K562 (cell line): ENCODE results near the gene AUNIP. TPM values are rescaled to one million over a fixed set of nuclear protein-coding genes. Genes with fewer than 3 reads are reported as not detected.

ENCODE experiments used
- ATAC-seq: fragments of 200-7000 bp; cut with Tn5 transposase; 3 replicates; pipeline ENCODE4 v1.9.1; 2020; ENCODE audit warnings: moderate library complexity
- BruUV-seq: library from RNA; stranded (reverse); fragments of 400-500 nt; replicated peaks from 2 replicates; lab custom pipeline; 2021; lab: Mats Ljungman, UMichigan
- CTCF ChIA-PET: fragments of 300-600 bp; formaldehyde crosslinking; extraction: SDS; loops from one replicate; lab custom pipeline; 2021; ENCODE audit warnings: low intra/inter-chr PET ratio; lab: Yijun Ruan, JAX
- POLR2A ChIA-PET: fragments of 300-600, 350-650 bp; sonication (Branson Sonifier 250); formaldehyde crosslinking; extraction: SDS; loops from one replicate; lab custom pipeline; 2021; ENCODE audit warnings: antibody characterized with exemption, inconsistent platforms; lab: Yijun Ruan, JAX
- DNase-seq, 4 experiments: peaks; one replicate each; pipeline versions ENCODE4 v3.0.0 to v3.0.0-alpha.2; 2011 to 2018; ENCODE audit warnings: low spot score in 3 of 4, mixed read lengths in 3 of 4; ENCODE audit errors: extremely low read depth in 1 of 4
- FAIRE-seq: peaks from 2 replicates; lab custom pipeline; 2011; peaks lifted over from hg19 to GRCh38; lab: Jason Lieb, UNC
- H2AFZ ChIP-seq: 2 replicates; pipeline ENCODE4 v1.6.0; 2011; ENCODE audit warnings: low read depth, low read length, control low read depth, inconsistent platforms
- H3K27ac ChIP-seq: fragments of 200-600 bp; 3 replicates; pipeline ENCODE4 v1.8.0; 2011; ENCODE audit warnings: low read depth, mild to moderate bottlenecking, control low read depth, inconsistent platforms, low read length, moderate library complexity, mixed read lengths; ENCODE audit errors: extremely low read depth
- H3K27me3 ChIP-seq, 2 experiments: fragments of 300-600 bp in 1 of 2; 2 replicates in 1 of 2; 3 replicates in 1 of 2; pipeline versions ENCODE4 v1.6.0 to v1.8.0; 2011; ENCODE audit warnings: inconsistent platforms in 2 of 2, low read length in 2 of 2, mild to moderate bottlenecking in 1 of 2, mixed read lengths in 1 of 2, moderate library complexity in 1 of 2; ENCODE audit not compliant: control insufficient read depth in 2 of 2, insufficient read depth in 2 of 2
- H3K36me3 ChIP-seq: fragments of 300-600 bp; 3 replicates; pipeline ENCODE4 v1.8.0; 2011; ENCODE audit warnings: mild to moderate bottlenecking, low read length, inconsistent platforms; ENCODE audit not compliant: control insufficient read depth, insufficient read depth
- H3K4me1 ChIP-seq, 2 experiments: fragments of 200-600 bp in 1 of 2; replicated peaks in 1 of 2; 2 replicates in 1 of 2; 3 replicates in 1 of 2; pipeline versions ENCODE4 v1.5.1 to v1.8.0; 2011; ENCODE audit warnings: inconsistent platforms in 2 of 2, low read length in 2 of 2, mild to moderate bottlenecking in 1 of 2, mixed read lengths in 1 of 2, moderate library complexity in 1 of 2; ENCODE audit not compliant: control insufficient read depth in 2 of 2, insufficient read depth in 2 of 2
- H3K4me2 ChIP-seq: 2 replicates; pipeline ENCODE4 v1.6.1; 2011; ENCODE audit warnings: low read length, control low read depth, inconsistent platforms, mixed read lengths; ENCODE audit not compliant: insufficient read depth
- H3K4me3 ChIP-seq: fragments of 200-600 bp; sonication (generic), shearing (Covaris generic); 2 replicates; pipeline ENCODE4 v1.5.1; 2016; ENCODE audit warnings: control low read depth, inconsistent platforms
- H3K79me2 ChIP-seq: fragments of 200-600 bp; 3 replicates; pipeline ENCODE4 v1.8.0; 2011; ENCODE audit warnings: low read length, inconsistent platforms; ENCODE audit not compliant: control insufficient read depth, insufficient read depth
- H3K9ac ChIP-seq, 2 experiments: 2 replicates each; pipeline versions ENCODE4 v1.6.0 to v1.6.1; 2011; ENCODE audit warnings: low read depth in 2 of 2, low read length in 2 of 2, control low read depth in 1 of 2, inconsistent platforms in 1 of 2, mild to moderate bottlenecking in 1 of 2, mixed read lengths in 1 of 2; ENCODE audit not compliant: insufficient read depth in 1 of 2
- H3K9me1 ChIP-seq: one replicate; pipeline ENCODE4 v1.6.0; 2011; ENCODE audit warnings: inconsistent platforms, mild to moderate bottlenecking, low read length, moderate library complexity; ENCODE audit not compliant: control insufficient read depth, insufficient read depth
- H3K9me3 ChIP-seq: replicated peaks from 2 replicates; pipeline ENCODE4 v1.5.1; 2011; ENCODE audit warnings: low read depth, low read length, inconsistent platforms; ENCODE audit not compliant: control insufficient read depth, insufficient read depth
- H4K20me1 ChIP-seq: replicated peaks from 2 replicates; pipeline ENCODE4 v1.6.1; 2011; ENCODE audit warnings: low read length, inconsistent platforms, mixed read lengths; ENCODE audit not compliant: control insufficient read depth, insufficient read depth
- E2F6 ChIP-seq, 2 experiments: IDR thresholded peaks; 2 replicates each; pipeline ENCODE4 v1.6.1; 2011; ENCODE audit warnings: borderline replicate concordance in 1 of 2, control low read depth in 1 of 2, low read depth in 1 of 2, low read length in 1 of 2, mild to moderate bottlenecking in 1 of 2, mixed read lengths in 1 of 2, moderate library complexity in 1 of 2; ENCODE audit not compliant: insufficient read depth in 1 of 2, insufficient read length in 1 of 2, poor library complexity in 1 of 2, severe bottlenecking in 1 of 2; ENCODE audit errors: extremely low read depth in 1 of 2
- KLF10 ChIP-seq: fragments of 250-450 bp; sonication (Bioruptor Pico); IDR thresholded peaks from 2 replicates; pipeline ENCODE4 v1.6.1; 2021; ENCODE audit warnings: matching md5 sums
- MBD2 ChIP-seq: sonication (generic); IDR thresholded peaks from 2 replicates; pipeline ENCODE4 v1.6.1; 2016; ENCODE audit warnings: low read depth, borderline replicate concordance
- POLR2A ChIP-seq: fragments of 450-650 bp; conservative IDR thresholded peaks from 2 replicates; pipeline ENCODE4 v1.6.1; 2016
- POLR2G ChIP-seq: fragments of 200-400 bp; formaldehyde crosslinking; IDR thresholded peaks from 2 replicates; pipeline ENCODE4 v1.6.1; 2017; ENCODE audit warnings: low read depth, mild to moderate bottlenecking, antibody characterized with exemption, low read length, moderate library complexity
- PRDM10 ChIP-seq: fragments of 450-650 bp; IDR thresholded peaks from 2 replicates; pipeline ENCODE4 v1.6.1; 2018; ENCODE audit not compliant: partially characterized antibody
- THRAP3 ChIP-seq: fragments of 450-650 bp; IDR thresholded peaks from 2 replicates; pipeline ENCODE4 v1.6.1; 2016; ENCODE audit warnings: mild to moderate bottlenecking, inconsistent platforms, borderline replicate concordance
- YY1 ChIP-seq, 3 experiments: IDR thresholded peaks; 2 replicates each; pipeline ENCODE4 v1.6.1; 2011; ENCODE audit warnings: low read length in 2 of 3, mild to moderate bottlenecking in 2 of 3, moderate library complexity in 2 of 3, borderline replicate concordance in 1 of 3, control low read depth in 1 of 3, low read depth in 1 of 3; ENCODE audit not compliant: insufficient read depth in 3 of 3, insufficient replicate concordance in 2 of 3, control insufficient read depth in 1 of 3, insufficient read length in 1 of 3; ENCODE audit errors: extremely low read depth in 1 of 3
- ZNF584 ChIP-seq: fragments of 200-800 bp; sonication (Bioruptor generic); IDR thresholded peaks from 2 replicates; pipeline ENCODE4 v1.6.1; 2016; ENCODE audit warnings: low read depth, mild to moderate bottlenecking, missing genetic modification characterization, missing compliant biosample characterization
- WGBS: fragments of 100-300 bp; shearing (Covaris generic); methylation state at CpG from one replicate; pipeline ENCODE4 v1.1.6; 2016; ENCODE audit warnings: low coverage, mixed read lengths; ENCODE audit not compliant: insufficient coverage; ENCODE audit errors: missing lambda C conversion rate; 5-methylcytosine and 5-hydroxymethylcytosine counted together
- in situ Hi-C: fragments of 300-500 bp; cut with MboI; formaldehyde crosslinking; loops from 4 replicates; pipeline ENCODE4 v1.15.0; 2018; ENCODE audit warnings: inconsistent platforms, mixed read lengths
- intact Hi-C: fragments of 100-400 bp; cut with micrococcal nuclease; formaldehyde crosslinking; loops from 2 replicates; pipeline ENCODE4 v1.14.2; 2022
- polyA plus RNA-seq, 8 experiments: library from polyadenylated mRNA; depleted of rRNA in 4 of 8; stranded (reverse) in 5 of 8; unstranded in 3 of 8; fragments of >200 nt; fragmentation: Nextera tagmentation in 2 of 8; fragmentation: Illumina TruSeq in 1 of 8; extraction: Ambion mirVana in 2 of 8; extraction: Trizol in 1 of 8; gene quantifications; 2 replicates each; pipeline versions ENCODE4 v1.2.1 to v1.2.3, GENCODE V29; 2011 to 2014; ENCODE audit warnings: inconsistent platforms in 1 of 8, missing spikeins in 1 of 8
- total RNA-seq, 7 experiments: library from RNA; depleted of rRNA in 6 of 7; stranded (reverse); fragments of >200 nt in 6 of 7; fragmentation: Illumina TruSeq in 2 of 7; extraction: Trizol in 2 of 7; gene quantifications; 2 replicates each; pipeline versions ENCODE4 v1.2.1 to v1.2.3, GENCODE V29; 2011 to 2021; ENCODE audit warnings: low replicate concordance in 1 of 7

The AUNIP gene
- total and polyA plus RNA-seq, 9 of the 15 experiments (the other 6 are each of a cell fraction or from before 2014, with no cell fraction given), result 12.1 to 53.8 (median 47.1) TPM

GRCh38 chr1:25818569-25818968 is 40.7 kb downstream of the AUNIP start:
- no peaks in the 10 kb centered on the region for H3K9me3 ChIP-seq
- DNase-seq (no peak), ATAC-seq (no peak), FAIRE-seq (no peak)
- H2AFZ ChIP-seq, result peak overlapping the region; percentile 90
- no peaks in the 10 kb centered on the region for H3K9me1 ChIP-seq
- H3K4me2 ChIP-seq, result peak overlapping the region; percentile 89
- no peaks in the 10 kb centered on the region for H3K27me3 ChIP-seq
- peak overlapping the region; percentile 91 for H3K27ac ChIP-seq
- CTCF ChIA-PET, result no interaction called here
- H3K79me2 ChIP-seq, result peaks cover 52% of the 10 kb centered on the region
- peak overlapping the region; percentile 67 for H3K4me3 ChIP-seq
- H4K20me1 ChIP-seq, result peaks cover 16% of the 10 kb centered on the region
- no peak for TF ChIP-seq ZNF584 (CRISPR knock-in tag)
- TF ChIP-seq E2F6 (IDR thresholded peaks at IDR 0.05; ENCODE audit: borderline replicate concordance in 1 of 2, extremely low read depth in 1 of 2, insufficient read depth in 1 of 2, insufficient read length in 1 of 2, low read depth in 1 of 2, low read length in 1 of 2, poor library complexity in 1 of 2, severe bottlenecking in 1 of 2), result peak in 1 of 2 experiments; percentile 0
- TF ChIP-seq KLF10 (CRISPR knock-in tag), result no peak
- peak; percentile 6; the same call in 1 of the 2 replicates for TF ChIP-seq POLR2G
- peak in 1 of 3 experiments; percentile 7 for TF ChIP-seq YY1 (IDR thresholded peaks at IDR 0.05; ENCODE audit: borderline replicate concordance in 1 of 3, control insufficient read depth in 1 of 3, extremely low read depth in 1 of 3, insufficient read depth in 3 of 3, insufficient read length in 1 of 3, insufficient replicate concordance in 2 of 3, low read depth in 1 of 3, low read length in 2 of 3)
- TF ChIP-seq MBD2, result peak; percentile 5; the same call in 1 of the 2 replicates
- TF ChIP-seq POLR2A, result no peak
- TF ChIP-seq PRDM10, result peak; percentile 4
- 0 out of 2 replicates have a peak, but pooled peaks have one; percentile 2 for TF ChIP-seq THRAP3
- peaks cover 17% of the 10 kb centered on the region for H3K36me3 ChIP-seq
- peaks cover 37 to 62% of the 10 kb centered on the region in 2 experiments for H3K4me1 ChIP-seq
- WGBS, result 12% methylated on average over 6 of the region's 6 CpGs
- no TSS peak for BruUV-seq
- peak overlapping the region; percentile 92 to 99; a peak in 3 of 4 replicates for H3K9ac ChIP-seq
- intact Hi-C loops, result no loop called here
- POLR2A ChIA-PET, result interaction anchor here (0.6 to 6.2 kb wide), 9 partner anchors 11 to 288 kb away, joined by 3 to 56 read pairs (median 3); no protein-coding TSS in a partner anchor
- in situ Hi-C loops, result loop anchor here (10.0 kb wide), 1 partner anchor 414 kb away; no protein-coding TSS in a partner anchor
